Activated naive CD4-positive, alpha-beta T cell treated with anti-CD3 and anti-CD28 coated beads for 36 hours (primary cell): ENCODE measurements around the gene CDK11B. TPM values are rescaled to one million over a fixed set of nuclear protein-coding genes. Genes with fewer than 3 reads are reported as not detected.
"Not testable (repeated sequence)": the region's sequence is repeated elsewhere in the genome, so short reads cannot be mapped to it uniquely, and the experiment has no call there.

Source experiments
- CTCF ChIA-PET: fragments of 350-600 bp; sonication (Branson Sonifier 250); formaldehyde crosslinking; loops from one replicate; lab custom pipeline; 2021; ENCODE audit warnings: antibody characterized with exemption; lab: Charles Lee
- DNase-seq: peaks from one replicate; pipeline ENCODE4 v3.0.0-alpha.2; 2020
- H3K27ac Mint-ChIP-seq: one replicate; pipeline ENCODE4 v1.8.0; 2021; ENCODE audit warnings: mild to moderate bottlenecking, mixed read lengths
- H3K27me3 Mint-ChIP-seq: one replicate; pipeline ENCODE4 v1.8.0; 2021; ENCODE audit warnings: low read depth, mixed read lengths
- H3K36me3 Mint-ChIP-seq: one replicate; pipeline ENCODE4 v1.8.0; 2021; ENCODE audit warnings: low read depth, mixed read lengths
- H3K4me1 Mint-ChIP-seq: one replicate; pipeline ENCODE4 v1.8.0; 2021; ENCODE audit warnings: low read depth, mixed read lengths
- H3K4me3 Mint-ChIP-seq: one replicate; pipeline ENCODE4 v1.8.0; 2021; ENCODE audit warnings: mild to moderate bottlenecking, moderate library complexity, mixed read lengths
- H3K9me3 Mint-ChIP-seq: one replicate; pipeline ENCODE4 v1.8.0; 2021; ENCODE audit warnings: mixed read lengths
- intact Hi-C: fragments of 100-400 bp; cut with micrococcal nuclease; formaldehyde crosslinking; loops from one replicate; pipeline ENCODE4 v1.15.1; 2023
- total RNA-seq, 2 experiments: library from RNA; stranded (reverse); gene quantifications; one replicate each; pipeline ENCODE4 v1.2.3, GENCODE V29; 2021

The CDK11B gene
- 10 to 100 TPM; 33.7 to 34.4 TPM for total RNA-seq

DNA sequence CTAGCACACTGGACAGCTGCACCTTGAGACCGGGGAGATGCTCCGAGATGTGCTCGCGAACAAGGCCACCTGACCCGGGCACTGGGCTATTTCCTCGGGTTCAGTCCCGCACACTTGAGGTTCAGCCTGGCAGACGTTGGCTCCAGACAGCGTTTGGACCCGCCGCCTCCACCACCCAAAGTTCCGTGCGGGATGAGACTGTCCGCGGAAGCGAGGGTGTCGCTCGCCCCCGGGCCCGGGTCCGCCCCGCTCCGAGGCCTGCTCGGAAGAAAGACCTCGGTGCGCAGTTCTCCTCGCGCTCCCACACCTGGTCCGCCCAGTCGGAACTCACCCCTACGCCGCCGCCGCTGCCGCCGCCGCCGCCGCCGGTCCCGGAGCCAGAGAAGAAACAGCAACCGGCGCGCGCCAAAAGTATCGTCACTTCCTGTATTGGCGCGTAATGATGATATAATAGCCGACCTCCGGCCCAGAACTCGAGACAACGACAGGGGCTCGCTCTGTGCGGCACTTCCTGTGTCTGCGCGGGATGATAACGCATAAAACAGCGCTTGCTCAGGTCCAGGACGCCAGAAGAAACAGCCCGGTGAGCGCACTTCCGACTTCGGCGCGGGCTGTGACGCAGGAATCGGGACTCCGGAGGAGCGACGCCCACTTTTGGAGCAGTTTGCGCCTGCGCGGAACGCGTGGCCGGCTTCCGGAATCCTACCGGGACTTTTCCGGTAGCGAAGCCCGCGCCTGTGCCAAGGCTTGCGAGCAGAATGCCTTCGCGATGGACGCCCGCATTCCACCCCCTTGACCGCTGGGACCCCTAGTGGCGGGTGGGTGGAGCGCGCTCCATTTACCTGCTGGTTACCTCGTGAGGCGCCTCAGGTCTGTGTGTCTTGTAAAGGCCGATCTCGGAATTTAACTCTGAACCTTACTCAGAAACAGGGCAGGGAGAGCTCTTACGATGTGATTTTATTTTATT, at the start of gene CDK11B:
CDK11B (minus strand) TSS at position 422 of the 967 bp plus-strand sequence. CDS start 1,519 bp downstream, outside the sequence.
- peak; percentile 96 for DNase-seq
- CTCF ChIA-PET, H3K36me3 Mint-ChIP-seq, H3K4me1 Mint-ChIP-seq, H3K9me3 Mint-ChIP-seq, H3K27me3 Mint-ChIP-seq: not testable (repeated sequence)
- Mint-ChIP-seq H3K4me3 (peak within 1 kb of the TSS; percentile 90), H3K27ac (peak within 1 kb of the TSS; percentile 100)
- intact Hi-C loops, result loop anchor here (1.0 to 5.0 kb wide), 3 partner anchors 44 to 85 kb away; partner anchors contain the start of genes CDK11A, MIB2 and SSU72

DNA sequence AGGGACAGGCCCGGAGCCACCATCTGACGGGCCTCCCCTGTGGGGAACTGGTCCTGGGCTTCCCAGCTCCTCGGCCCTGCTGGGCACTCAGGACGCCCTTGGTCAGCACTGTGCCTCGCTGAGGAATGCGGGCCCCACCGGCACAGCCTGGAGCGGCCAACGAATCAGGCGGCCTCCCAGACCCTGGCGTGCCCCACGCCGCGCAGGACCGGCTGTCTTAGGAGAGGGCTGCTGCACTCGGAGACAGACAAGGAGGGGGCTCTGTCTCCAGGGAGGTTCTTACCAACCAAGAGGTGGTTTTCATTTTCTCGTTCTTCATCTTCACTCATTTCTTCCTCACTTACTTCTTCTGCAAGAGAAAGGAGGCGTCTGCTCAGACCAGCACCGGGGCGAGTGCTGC, 49.1 kb upstream of the CDK11B start:
- H3K9me3 Mint-ChIP-seq, intact Hi-C loops, H3K4me3 Mint-ChIP-seq, H3K27ac Mint-ChIP-seq, H3K36me3 Mint-ChIP-seq, CTCF ChIA-PET, DNase-seq, H3K4me1 Mint-ChIP-seq, H3K27me3 Mint-ChIP-seq: not testable (repeated sequence)

GRCh38 chr1:1707241-1707640, 48.4 kb upstream of the CDK11B start:
- H3K4me3 Mint-ChIP-seq, intact Hi-C loops, DNase-seq, H3K4me1 Mint-ChIP-seq, CTCF ChIA-PET, H3K27ac Mint-ChIP-seq, H3K36me3 Mint-ChIP-seq, H3K27me3 Mint-ChIP-seq, H3K9me3 Mint-ChIP-seq: not testable (repeated sequence)

DNA sequence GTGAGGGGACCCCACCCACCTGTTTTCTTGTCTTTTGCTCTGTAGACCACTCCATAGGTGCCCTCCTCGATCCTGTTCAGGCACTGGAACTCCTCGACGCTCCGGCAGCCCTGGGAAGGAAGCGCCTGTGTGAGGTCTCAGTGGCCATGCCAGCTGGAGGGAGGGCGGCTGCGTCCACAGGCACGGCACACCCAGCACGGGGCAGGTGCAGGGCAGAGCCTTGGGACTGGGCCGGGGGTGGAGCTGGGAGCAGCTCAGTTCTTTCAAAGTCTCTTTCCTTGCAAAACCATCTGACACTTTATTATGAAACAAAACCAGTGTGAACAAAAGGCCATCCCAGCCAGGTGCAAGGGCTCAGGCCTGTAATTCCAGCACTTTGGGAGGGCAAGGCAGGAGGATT, 46.8 kb upstream of the CDK11B start:
- H3K4me3 Mint-ChIP-seq, H3K36me3 Mint-ChIP-seq, H3K27me3 Mint-ChIP-seq, H3K9me3 Mint-ChIP-seq, CTCF ChIA-PET, DNase-seq, H3K27ac Mint-ChIP-seq, H3K4me1 Mint-ChIP-seq, intact Hi-C loops: not testable (repeated sequence)

DNA sequence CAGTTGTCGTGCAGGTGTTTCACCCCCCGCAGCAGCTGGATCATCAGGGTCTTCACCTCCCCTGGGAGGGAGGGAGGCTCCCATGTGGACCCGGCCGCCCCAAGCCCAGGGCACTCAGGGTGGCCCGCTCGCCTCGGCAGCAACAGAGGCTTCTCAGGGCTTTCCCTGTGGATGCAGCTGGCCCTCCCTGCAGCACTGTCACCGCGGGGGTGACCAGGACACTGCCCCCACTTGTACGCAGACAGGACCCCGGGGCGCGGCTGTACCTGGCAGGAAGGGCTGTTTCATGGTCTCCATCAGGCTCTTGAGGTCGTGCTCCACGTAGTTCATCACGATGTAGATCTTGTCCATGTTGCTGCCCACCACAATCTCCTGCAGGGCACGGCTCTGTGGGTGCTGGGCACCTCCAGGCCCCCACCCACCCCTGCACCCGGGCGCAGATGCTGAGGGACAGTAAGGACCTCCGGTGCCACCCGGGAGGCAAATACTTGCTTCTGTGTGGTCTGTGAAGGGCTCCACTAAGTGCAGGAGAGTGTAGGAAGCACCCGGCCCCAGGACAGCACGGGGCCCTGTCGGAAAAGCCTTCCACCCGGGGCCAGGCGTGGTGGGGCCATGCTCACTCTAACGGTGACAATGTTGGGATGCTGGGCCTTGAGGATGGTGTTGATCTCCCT, 45.6 kb upstream of the CDK11B start:
- CTCF ChIA-PET, result not testable (repeated sequence)

DNA sequence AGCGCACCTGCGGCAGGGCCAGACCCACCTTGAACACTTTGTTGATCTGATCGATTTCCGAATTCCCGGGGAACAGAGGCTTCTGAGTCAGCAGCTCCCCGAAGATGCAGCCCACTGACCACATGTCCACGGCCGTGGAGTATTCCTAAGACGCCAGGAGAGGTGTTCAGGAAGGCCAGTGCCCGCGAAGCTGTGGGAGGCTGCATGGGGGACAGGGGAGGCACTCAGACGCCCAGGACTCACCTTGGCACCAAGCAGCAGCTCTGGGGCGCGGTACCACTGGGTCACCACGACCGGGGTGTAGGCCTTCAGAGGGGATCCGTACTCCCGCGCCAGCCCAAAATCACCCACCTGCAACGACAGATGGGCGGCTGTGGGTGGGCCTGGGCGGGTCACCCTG, 45.0 kb upstream of the CDK11B start:
- intact Hi-C loops, result no loop called here
- CTCF ChIA-PET, result no interaction called here
- Mint-ChIP-seq H3K27me3 (no peaks in the 10 kb centered on the region), H3K9me3 (no peaks in the 10 kb centered on the region), H3K36me3 (peaks cover 2% of the 10 kb centered on the region), H3K27ac (no peak overlapping the region), H3K4me3 (no peak overlapping the region), H3K4me1 (no peaks in the 10 kb centered on the region)
- no peak for DNase-seq

More for the DNA sequence above, 45.6 kb upstream of the CDK11B start:
- intact Hi-C loops, H3K36me3 Mint-ChIP-seq, H3K4me1 Mint-ChIP-seq, H3K27ac Mint-ChIP-seq, H3K27me3 Mint-ChIP-seq, DNase-seq, H3K4me3 Mint-ChIP-seq, H3K9me3 Mint-ChIP-seq: not testable (repeated sequence)

DNA sequence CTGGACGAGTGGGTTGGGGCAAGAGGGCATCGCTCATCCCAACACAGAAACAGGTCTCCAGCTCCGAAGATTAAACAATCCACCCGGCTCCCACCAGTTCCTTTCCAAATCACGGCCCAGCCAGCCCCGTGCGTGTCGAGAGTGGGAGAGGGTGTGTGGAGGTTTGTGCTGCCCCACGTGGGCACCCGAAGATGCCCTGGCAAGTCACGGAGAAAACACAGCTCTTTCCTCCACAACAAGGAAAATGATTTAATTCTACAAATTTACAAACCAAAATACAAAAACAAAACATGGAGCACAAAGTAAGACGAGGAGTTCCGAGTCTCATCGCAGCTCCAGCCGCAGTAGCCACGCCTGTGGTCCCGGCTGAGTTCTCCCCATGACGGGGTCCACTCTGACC, 43.7 kb upstream of the CDK11B start:
- intact Hi-C loops, H3K36me3 Mint-ChIP-seq, H3K27me3 Mint-ChIP-seq, H3K9me3 Mint-ChIP-seq, H3K4me1 Mint-ChIP-seq, H3K27ac Mint-ChIP-seq, DNase-seq, CTCF ChIA-PET, H3K4me3 Mint-ChIP-seq: not testable (repeated sequence)

DNA sequence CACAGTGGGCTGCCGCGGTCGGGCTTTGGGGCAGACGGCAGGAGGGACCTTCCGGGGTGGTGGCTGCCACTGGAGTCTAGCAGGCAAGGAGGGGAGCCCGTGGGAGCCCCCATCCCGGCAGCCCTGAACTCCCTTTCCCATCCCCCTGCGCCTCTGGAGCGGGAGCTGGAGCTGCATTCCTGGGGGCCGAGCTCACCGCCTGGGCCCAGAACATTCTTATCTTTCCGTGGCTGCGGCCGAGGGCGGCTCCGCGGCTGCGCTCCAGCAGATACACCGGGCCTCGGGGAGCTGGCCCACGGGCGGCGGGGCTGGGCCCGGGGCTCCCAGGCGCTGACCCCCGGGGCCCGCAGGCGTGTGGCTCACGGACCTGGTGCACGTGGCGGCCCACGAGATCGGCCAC, 41.8 kb upstream of the CDK11B start:
- CTCF ChIA-PET, intact Hi-C loops, H3K9me3 Mint-ChIP-seq: not testable (repeated sequence)

GRCh38 chr1:1700067-1700466, 41.3 kb upstream of the CDK11B start:
- DNase-seq, H3K9me3 Mint-ChIP-seq, H3K36me3 Mint-ChIP-seq, H3K4me1 Mint-ChIP-seq, intact Hi-C loops, H3K27me3 Mint-ChIP-seq, H3K27ac Mint-ChIP-seq, H3K4me3 Mint-ChIP-seq, CTCF ChIA-PET: not testable (repeated sequence)

More for the DNA sequence above, 41.8 kb upstream of the CDK11B start:
- H3K36me3 Mint-ChIP-seq, H3K4me3 Mint-ChIP-seq, H3K4me1 Mint-ChIP-seq, H3K27me3 Mint-ChIP-seq, H3K27ac Mint-ChIP-seq, DNase-seq: not testable (repeated sequence)

GRCh38 chr1:1699061-1699460, 40.3 kb upstream of the CDK11B start:
- H3K9me3 Mint-ChIP-seq, H3K4me1 Mint-ChIP-seq, intact Hi-C loops, DNase-seq, CTCF ChIA-PET, H3K27ac Mint-ChIP-seq, H3K27me3 Mint-ChIP-seq, H3K4me3 Mint-ChIP-seq, H3K36me3 Mint-ChIP-seq: not testable (repeated sequence)

- H3K36me3 Mint-ChIP-seq, H3K9me3 Mint-ChIP-seq, H3K4me3 Mint-ChIP-seq, H3K4me1 Mint-ChIP-seq, CTCF ChIA-PET, H3K27ac Mint-ChIP-seq, DNase-seq, H3K27me3 Mint-ChIP-seq, intact Hi-C loops: not testable (repeated sequence)
Observed at GRCh38 chr1:1697358-1698183, 38.8 kb upstream of the CDK11B start.
